Measurements from ENCODE around the gene TXNRD1.

TXNRD1 gene

DNA sequence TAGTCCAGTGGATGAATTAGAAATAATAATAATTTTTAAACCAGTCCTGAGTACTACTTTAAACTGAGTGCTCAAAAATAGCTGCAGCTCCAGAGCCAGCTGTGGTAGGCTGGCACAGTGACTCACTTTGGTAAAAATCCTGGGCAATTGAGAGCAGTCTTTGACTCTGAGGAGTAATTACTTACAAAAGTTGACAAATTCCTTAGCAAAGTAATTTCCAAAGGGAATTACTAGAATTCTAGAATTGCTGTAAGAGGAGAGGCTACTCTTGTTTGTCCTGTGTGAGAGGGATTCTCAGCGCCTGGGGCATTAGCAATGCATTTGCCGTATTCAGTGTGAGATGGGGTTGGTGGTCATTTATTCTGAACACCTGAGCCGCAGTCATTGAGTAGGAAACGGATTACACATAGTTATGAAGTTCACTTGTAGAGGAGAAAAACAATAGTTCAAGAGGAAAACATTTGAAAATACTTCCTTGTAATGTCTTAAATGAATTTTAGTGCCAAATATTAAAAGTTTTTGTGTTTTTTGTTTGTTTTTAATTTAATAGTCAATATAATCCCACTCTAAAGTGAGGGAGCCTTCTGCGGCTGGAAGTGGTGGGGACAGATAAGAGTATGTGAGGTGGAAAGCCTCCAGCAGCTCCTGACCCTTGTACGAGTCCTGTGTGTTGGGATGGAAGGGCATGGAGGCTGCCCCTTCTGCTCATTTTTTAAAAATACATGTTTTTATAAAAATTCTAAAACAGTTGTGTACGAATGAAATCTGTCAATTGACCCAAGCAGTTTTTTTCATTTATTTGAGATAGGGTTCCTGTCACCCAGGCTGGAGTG is 129.9 kb downstream of the TXNRD1 start:
- DNase-seq (ENCODE audit: low spot score) (no peak), FAIRE-seq (no peak)

DNA sequence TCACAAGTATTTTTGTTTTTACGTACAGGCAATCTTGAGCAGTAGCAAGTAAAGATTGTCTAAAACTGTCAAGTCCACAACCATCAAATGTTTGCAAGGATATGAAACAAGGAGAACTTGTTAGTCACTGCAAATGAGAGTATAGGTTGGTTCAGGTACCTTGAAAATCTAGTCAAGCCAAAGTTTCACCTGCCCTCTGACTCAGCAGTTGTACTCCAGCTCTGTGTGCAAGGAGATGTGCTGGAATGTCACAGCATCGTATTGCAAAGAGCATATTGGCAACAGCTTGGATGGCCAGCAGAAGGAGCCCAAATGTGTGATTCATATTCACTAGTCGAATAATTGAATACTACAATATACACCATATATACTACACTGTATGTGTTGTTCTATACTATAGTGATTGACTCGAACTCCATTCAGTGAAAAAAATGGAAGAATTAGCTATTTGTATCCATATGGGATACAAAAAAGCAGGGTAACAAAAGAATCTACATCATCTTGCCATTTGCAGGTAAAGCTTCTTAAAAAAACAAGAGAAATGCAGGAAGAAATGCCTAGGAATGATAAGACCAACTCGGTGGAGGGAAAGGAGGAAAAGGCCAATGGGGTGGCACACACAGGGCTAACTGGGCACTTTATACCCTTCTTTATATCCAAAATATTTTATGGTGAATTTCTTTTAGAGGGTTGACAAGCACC is 131.9 kb downstream of the TXNRD1 start:
- DNase-seq (ENCODE audit: low spot score), result no peak
- FAIRE-seq, result no peak

GRCh38 chr12:104348283-104348993 is 132.9 kb downstream of the TXNRD1 start:
- FAIRE-seq, result no peak
- DNase-seq (ENCODE audit: low spot score), result no peak

DNA sequence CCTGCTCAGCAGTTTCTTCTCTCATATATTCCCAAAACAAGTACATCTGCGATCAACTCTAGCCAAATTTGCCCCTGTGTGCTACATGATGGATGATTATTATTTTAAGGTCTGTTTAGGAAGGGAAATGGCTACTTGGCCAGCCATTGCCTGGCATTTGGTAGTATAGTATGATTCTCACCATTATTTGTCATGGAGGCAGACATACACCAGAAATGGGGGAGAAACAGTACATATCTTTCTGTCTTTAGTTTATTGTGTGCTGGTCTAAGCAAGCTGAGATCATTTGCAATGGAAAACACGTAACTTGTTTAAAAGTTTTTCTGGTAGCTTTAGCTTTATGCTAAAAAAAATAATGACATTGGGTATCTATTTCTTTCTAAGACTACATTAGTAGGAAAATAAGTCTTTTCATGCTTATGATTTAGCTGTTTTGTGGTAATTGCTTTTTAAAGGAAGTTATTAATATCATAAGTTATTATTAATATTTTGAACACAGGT is 133.5 kb downstream of the TXNRD1 start:
- FAIRE-seq (no peak), DNase-seq (ENCODE audit: low spot score) (no peak)

- DNase-seq (ENCODE audit: low spot score) (no peak), FAIRE-seq (no peak)
These were observed 134.9 kb downstream of the TXNRD1 start for GRCh38 chr12:104350211-104351056.

DNA sequence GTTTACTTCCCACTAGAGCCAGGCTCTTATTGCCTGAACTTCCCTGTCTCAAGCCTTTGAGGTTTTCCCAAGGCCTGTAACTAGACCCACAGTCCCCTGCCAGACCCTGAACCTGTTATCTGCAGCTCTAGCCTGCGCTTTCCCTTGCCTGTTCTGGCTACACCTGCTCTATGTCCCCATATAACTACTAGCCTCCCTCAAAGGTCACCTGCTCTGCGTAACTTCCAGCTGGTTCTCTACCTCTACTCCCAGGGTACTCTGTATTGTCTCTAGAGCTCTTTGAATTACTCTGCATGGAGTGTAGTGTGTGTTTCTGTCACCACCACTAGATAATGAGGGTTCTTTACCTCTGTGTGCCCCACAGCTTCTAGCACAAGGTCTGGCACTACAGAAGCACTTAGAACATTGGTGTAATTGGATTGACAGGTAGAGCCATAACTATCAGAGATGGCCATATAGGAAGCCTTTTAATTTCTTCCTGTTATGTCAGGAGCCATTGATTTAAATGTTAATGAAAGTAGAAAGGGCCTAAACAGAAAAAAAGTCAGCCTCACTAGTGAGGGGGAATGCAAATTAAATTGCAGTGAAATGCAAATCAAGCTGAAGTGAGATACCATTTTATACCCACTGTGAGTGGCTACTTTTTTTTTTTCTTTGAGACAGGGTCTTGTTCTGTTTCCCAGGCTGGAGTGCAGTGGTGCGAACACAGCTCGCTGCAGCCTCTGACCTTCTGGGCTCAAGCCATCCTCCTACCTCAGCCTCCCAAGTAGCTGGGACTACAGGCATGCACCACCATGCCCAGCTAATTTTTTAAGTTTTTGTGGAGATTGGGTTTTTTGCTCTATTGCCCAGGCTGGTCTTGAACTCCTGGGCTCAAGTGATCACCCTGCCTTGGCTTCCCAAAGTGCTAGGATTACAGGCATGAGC is 135.7 kb downstream of the TXNRD1 start:
- DNase-seq (ENCODE audit: low spot score) (no peak), FAIRE-seq (no peak)

- no peak for FAIRE-seq
These were observed 136.6 kb downstream of the TXNRD1 start for GRCh38 chr12:104352106-104352713.

GRCh38 chr12:104353012-104353981 is 137.7 kb downstream of the TXNRD1 start:
- FAIRE-seq (no peak), DNase-seq (ENCODE audit: low spot score) (no peak)

More at GRCh38 chr12:104352106-104352713, 136.6 kb downstream of the TXNRD1 start:
- DNase-seq (ENCODE audit: low spot score), result no peak

DNA sequence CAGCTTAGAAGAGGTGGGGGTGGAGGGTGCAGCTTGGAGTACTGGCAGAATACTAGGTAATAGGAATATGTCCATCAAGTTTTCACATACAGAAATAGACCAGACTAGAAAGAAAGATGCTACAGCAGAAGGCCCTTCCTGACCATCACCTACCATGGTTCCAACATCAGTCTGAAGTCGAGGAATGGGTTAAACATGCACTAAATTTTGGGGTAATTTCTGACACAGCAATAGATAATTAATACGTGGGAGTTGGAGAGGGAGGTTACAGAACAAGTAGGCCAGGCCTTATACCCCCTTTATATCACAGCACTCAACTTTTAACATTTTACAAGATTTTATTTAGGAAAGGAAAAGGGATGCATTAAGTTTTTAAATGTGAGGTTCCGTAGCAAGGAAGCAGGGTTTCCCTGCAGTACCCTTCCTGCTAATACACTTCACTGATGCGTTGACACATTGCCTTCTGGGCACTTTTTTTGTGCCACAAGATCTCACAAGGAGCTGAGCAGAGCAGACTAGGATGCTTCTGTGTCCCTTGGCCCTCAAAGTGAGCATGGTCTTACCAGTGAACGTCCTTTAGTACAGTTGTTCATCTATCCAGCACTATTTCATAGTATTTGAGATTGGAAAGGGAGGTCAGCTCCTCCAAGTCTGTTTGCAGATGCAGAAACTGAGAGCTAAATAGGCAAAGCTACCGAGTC is 138.7 kb downstream of the TXNRD1 start:
- FAIRE-seq (no peak), DNase-seq (ENCODE audit: low spot score) (no peak)

- DNase-seq (ENCODE audit: low spot score) (no peak), FAIRE-seq (no peak)
These were observed 139.4 kb downstream of the TXNRD1 start for GRCh38 chr12:104354868-104355570.

- no peak for DNase-seq (ENCODE audit: low spot score)
- no peak for FAIRE-seq
These were observed 140.1 kb downstream of the TXNRD1 start for GRCh38 chr12:104355630-104356029.

GRCh38 chr12:104356231-104357115 is 140.9 kb downstream of the TXNRD1 start:
- DNase-seq (ENCODE audit: low spot score) (no peak), FAIRE-seq (no peak)

DNA sequence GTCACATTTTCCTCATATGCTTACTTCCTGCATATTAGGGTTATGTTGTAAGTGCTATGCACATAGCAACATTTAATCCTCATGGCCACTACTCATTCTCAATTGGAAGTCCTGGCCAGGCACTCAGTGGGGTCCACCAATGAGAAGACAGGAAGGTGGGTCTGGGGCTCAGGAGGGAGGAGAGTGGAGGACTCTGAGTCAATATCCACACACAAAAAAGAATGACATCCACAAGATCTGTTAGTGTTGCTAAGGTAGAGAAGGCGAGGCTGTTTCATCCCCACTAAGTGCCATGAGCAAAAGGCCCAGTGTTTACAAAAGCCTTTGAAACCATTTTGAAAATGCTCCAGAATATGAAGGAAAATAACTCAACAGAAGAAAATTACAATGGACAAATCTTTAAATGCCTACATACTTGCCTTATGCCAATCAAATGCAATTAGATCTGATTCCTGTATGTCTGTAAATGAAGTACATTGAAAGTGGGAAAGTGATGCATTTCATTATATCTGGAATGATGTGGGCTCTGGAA is 141.9 kb downstream of the TXNRD1 start:
- DNase-seq (ENCODE audit: low spot score), result no peak

GRCh38 chr12:104358353-104359003 is 142.9 kb downstream of the TXNRD1 start:
- DNase-seq (ENCODE audit: low spot score), result peak; percentile 26
- FAIRE-seq, result no peak

More for the DNA sequence above, 141.9 kb downstream of the TXNRD1 start:
- FAIRE-seq, result no peak

- FAIRE-seq, result no peak
- no peak for DNase-seq (ENCODE audit: low spot score)
These were observed 143.6 kb downstream of the TXNRD1 start for GRCh38 chr12:104359216-104359615.
